NCI-H187 treated with DMSO at 0.1 percent for 48 hours (cell line): Measurements from ENCODE around the gene UBR3.

Experiments used
- DNase-seq: peaks from one replicate; lab custom pipeline; 2025; lab: John Stamatoyannopoulos, UW

The UBR3 gene

GRCh38 chr2:170005702-170006101 lies 178.4 kb downstream of the UBR3 start:
- DNase-seq, result no peak

GRCh38 chr2:170006587-170007325 lies 179.5 kb downstream of the UBR3 start:
- DNase-seq, result no peak

- no peak for DNase-seq
Observed at GRCh38 chr2:170009209-170009608, 182.0 kb downstream of the UBR3 start.

- DNase-seq, result no peak
Observed at GRCh38 chr2:170012773-170013172, 185.5 kb downstream of the UBR3 start.

GRCh38 chr2:170013802-170014551 lies 186.7 kb downstream of the UBR3 start:
- DNase-seq, result no peak

- DNase-seq, result no peak
Observed at GRCh38 chr2:170014769-170015168, 187.5 kb downstream of the UBR3 start.

- DNase-seq, result no peak
Observed at GRCh38 chr2:170017860-170018532, 190.7 kb downstream of the UBR3 start.

GRCh38 chr2:170019060-170019805 lies 192.0 kb downstream of the UBR3 start:
- DNase-seq, result no peak

GRCh38 chr2:170020777-170021176 lies 193.5 kb downstream of the UBR3 start:
- no peak for DNase-seq

GRCh38 chr2:170022692-170023091 lies 195.4 kb downstream of the UBR3 start:
- DNase-seq, result peak; percentile 31

- no peak for DNase-seq
Observed at GRCh38 chr2:170024721-170025120, 197.5 kb downstream of the UBR3 start.

- DNase-seq, result no peak
Observed at GRCh38 chr2:170025223-170025622, 198.0 kb downstream of the UBR3 start.

- no peak for DNase-seq
Observed at GRCh38 chr2:170026361-170026760, 199.1 kb downstream of the UBR3 start.

- DNase-seq, result no peak
Observed at GRCh38 chr2:170029551-170029950, 202.3 kb downstream of the UBR3 start.

GRCh38 chr2:170030040-170030439 lies 202.8 kb downstream of the UBR3 start:
- no peak for DNase-seq

- DNase-seq, result no peak
Observed at GRCh38 chr2:170031288-170031687, 204.0 kb downstream of the UBR3 start.

GRCh38 chr2:170034596-170034995 lies 207.3 kb downstream of the UBR3 start:
- DNase-seq, result no peak

- DNase-seq, result no peak
Observed at GRCh38 chr2:170038734-170039133, 211.5 kb downstream of the UBR3 start.

GRCh38 chr2:170039401-170040172 lies 212.3 kb downstream of the UBR3 start:
- DNase-seq, result no peak

GRCh38 chr2:170044751-170045478 lies 217.7 kb downstream of the UBR3 start:
- no peak for DNase-seq
